Hepatocyte (in vitro differentiated cells): ENCODE measurements around the gene ARHGEF25.

Source experiments
- CTCF ChIP-seq: fragments of 200-600 bp; sonication (generic); IDR thresholded peaks from 2 replicates; pipeline ENCODE4 v1.5.1; 2016; ENCODE audit warnings: antibody characterized with exemption, mild to moderate bottlenecking; ENCODE audit not compliant: poor library complexity
- EZH2phosphoT487 ChIP-seq: fragments of 200-600 bp; sonication (generic); IDR thresholded peaks from one replicate; pipeline ENCODE4 v1.6.1; 2018; ENCODE audit warnings: antibody characterized with exemption, mild to moderate bottlenecking, low read depth, moderate library complexity; ENCODE audit not compliant: unreplicated experiment, severe bottlenecking

GRCh38 chr12:57583008-57583831 lies 28.0 kb upstream of the ARHGEF25 start:
- TF ChIP-seq CTCF: peak; percentile 93
- no peak for TF ChIP-seq EZH2phosphoT487
